HG03565 (cell line): ENCODE measurements around the gene NFYC.
"Not testable (repeated sequence)": the region's sequence is repeated elsewhere in the genome, so short reads cannot be mapped to it uniquely, and the experiment has no call there.

ENCODE experiments used
- ATAC-seq: cut with Tn5 transposase; IDR thresholded peaks from one replicate; pipeline ENCODE4 v1.9.1; 2021; ENCODE audit warnings: mild to moderate bottlenecking, moderate library complexity; ENCODE audit not compliant: unreplicated experiment

NFYC gene

GRCh38 chr1:40664791-40665190 is 26.7 kb upstream of the NFYC start:
- ATAC-seq: no peak

GRCh38 chr1:40665335-40666171 is 26.0 kb upstream of the NFYC start, which contains the start of gene RIMS3:
Gene RIMS3, minus strand, starts transcription at chr1:40665682. Its CDS starts 23,757 bp downstream, at chr1:40641925.
- peak; percentile 57 for ATAC-seq

- peak; percentile 73 for ATAC-seq
Observed at GRCh38 chr1:40668769-40669525, 22.6 kb upstream of the NFYC start.

- no peak for ATAC-seq
Observed at GRCh38 chr1:40673452-40673851, 18.1 kb upstream of the NFYC start.

- ATAC-seq: no peak
Observed at GRCh38 chr1:40676501-40676900, 15.0 kb upstream of the NFYC start.

- ATAC-seq: no peak
Observed at GRCh38 chr1:40679165-40679953, 12.1 kb upstream of the NFYC start.

GRCh38 chr1:40684669-40685068 is 6.8 kb upstream of the NFYC start:
- no peak for ATAC-seq

GRCh38 chr1:40687059-40687458 is 4.4 kb upstream of the NFYC start:
- ATAC-seq: no peak

GRCh38 chr1:40687661-40688060 is 3.8 kb upstream of the NFYC start:
- no peak for ATAC-seq

- no peak for ATAC-seq
Observed at GRCh38 chr1:40689737-40690136, 1.8 kb upstream of the NFYC start.

GRCh38 chr1:40690771-40691537 is 550 bp upstream of the NFYC start:
- no peak for ATAC-seq

- no peak for ATAC-seq
Observed at GRCh38 chr1:40692429-40692895, 958 bp downstream of the NFYC start.

GRCh38 chr1:40693425-40693824 is 1.9 kb downstream of the NFYC start:
- no peak for ATAC-seq

- no peak for ATAC-seq
Observed at GRCh38 chr1:40694353-40694874, 2.9 kb downstream of the NFYC start.

- no peak for ATAC-seq
Observed at GRCh38 chr1:40696294-40696693, 4.8 kb downstream of the NFYC start.

GRCh38 chr1:40697436-40697835 is 5.9 kb downstream of the NFYC start:
- ATAC-seq: no peak

- peak; percentile 69 for ATAC-seq
Observed at GRCh38 chr1:40699787-40700186, 8.3 kb downstream of the NFYC start.

- ATAC-seq: no peak
Observed at GRCh38 chr1:40701684-40702083, 10.2 kb downstream of the NFYC start.

- not testable (repeated sequence) for ATAC-seq
Observed at GRCh38 chr1:40702810-40703209, 11.3 kb downstream of the NFYC start.

GRCh38 chr1:40703316-40703715 is 11.8 kb downstream of the NFYC start:
- ATAC-seq: no peak
